Hepatocyte (in vitro differentiated cells): ENCODE results near the gene DNAH11. TPM values are rescaled to one million over a fixed set of nuclear protein-coding genes. Genes with fewer than 3 reads are reported as not detected.
A peak's percentile ranks its signal among the peaks of the same experiment; 100 is the strongest.

Experiments
- DNase-seq: peaks from one replicate; pipeline ENCODE4 v3.0.0-alpha.2; 2016; ENCODE audit warnings: low spot score
- H2AFZ ChIP-seq: fragments of 200-600 bp; sonication (generic); 2 replicates; pipeline ENCODE4 v1.6.0; 2016; ENCODE audit warnings: antibody characterized with exemption, mild to moderate bottlenecking
- H3K27ac ChIP-seq: fragments of 200-600 bp; sonication (generic); 2 replicates; pipeline ENCODE4 v1.5.1; 2016; ENCODE audit warnings: mild to moderate bottlenecking
- H3K27me3 ChIP-seq: fragments of 200-600 bp; sonication (generic); 2 replicates; pipeline ENCODE4 v1.6.1; 2016
- H3K36me3 ChIP-seq: fragments of 200-600 bp; sonication (generic); replicated peaks from 2 replicates; pipeline ENCODE4 v1.5.1; 2016; ENCODE audit warnings: low read depth; ENCODE audit not compliant: insufficient read depth
- H3K4me1 ChIP-seq: fragments of 200-600 bp; sonication (generic); 2 replicates; pipeline ENCODE4 v1.5.1; 2016; ENCODE audit warnings: mild to moderate bottlenecking, moderate library complexity; ENCODE audit not compliant: insufficient read depth
- H3K4me2 ChIP-seq: fragments of 200-600 bp; sonication (generic); 2 replicates; pipeline ENCODE4 v1.6.0; 2016
- H3K4me3 ChIP-seq: fragments of 200-600 bp; sonication (generic); 2 replicates; pipeline ENCODE4 v1.5.1; 2016; ENCODE audit warnings: mild to moderate bottlenecking
- H3K79me2 ChIP-seq: fragments of 200-600 bp; sonication (generic); 2 replicates; pipeline ENCODE4 v1.6.0; 2017; ENCODE audit warnings: mild to moderate bottlenecking
- H3K9me2 ChIP-seq: fragments of 200-600 bp; sonication (generic); replicated peaks from 2 replicates; pipeline ENCODE4 v1.6.0; 2017; ENCODE audit warnings: mild to moderate bottlenecking; ENCODE audit not compliant: insufficient read depth
- H3K9me3 ChIP-seq: fragments of 200-600 bp; sonication (generic); 2 replicates; pipeline ENCODE4 v1.5.1; 2016; ENCODE audit warnings: low read depth, mild to moderate bottlenecking
- H4K20me1 ChIP-seq: fragments of 200-600 bp; sonication (generic); 2 replicates; pipeline ENCODE4 v1.6.0; 2016; ENCODE audit warnings: mild to moderate bottlenecking; ENCODE audit not compliant: insufficient read depth, poor library complexity, severe bottlenecking
- CTCF ChIP-seq: fragments of 200-600 bp; sonication (generic); IDR thresholded peaks from 2 replicates; pipeline ENCODE4 v1.5.1; 2016; ENCODE audit warnings: antibody characterized with exemption, mild to moderate bottlenecking; ENCODE audit not compliant: poor library complexity
- EZH2 ChIP-seq: fragments of 200-600 bp; sonication (generic); IDR thresholded peaks from 2 replicates; pipeline ENCODE4 v1.6.1; 2016; ENCODE audit warnings: antibody characterized with exemption, mild to moderate bottlenecking, borderline replicate concordance
- EZH2phosphoT487 ChIP-seq: fragments of 200-600 bp; sonication (generic); IDR thresholded peaks from one replicate; pipeline ENCODE4 v1.6.1; 2018; ENCODE audit warnings: antibody characterized with exemption, mild to moderate bottlenecking, low read depth, moderate library complexity; ENCODE audit not compliant: unreplicated experiment, severe bottlenecking
- WGBS: methylation state at CpG from one replicate; pipeline ENCODE4 v1.1.6; 2016; ENCODE audit warnings: low lambda C conversion rate; ENCODE audit errors: missing lambda C conversion rate; 5-methylcytosine and 5-hydroxymethylcytosine counted together
- polyA plus RNA-seq: library from polyadenylated mRNA; unstranded; fragments of >200 nt; fragmentation: Nextera tagmentation; extraction: Ambion mirVana; gene quantifications from 2 replicates; pipeline ENCODE4 v1.2.1, GENCODE V29; 2016
- total RNA-seq: library from RNA; depleted of rRNA; stranded (reverse); fragments of >200 nt; gene quantifications from 2 replicates; pipeline ENCODE4 v1.2.3, GENCODE V29; 2014

DNAH11 gene
- total and polyA plus RNA-seq, 2 experiments from 2014 or later = 0.43 to 1.3 TPM

- Histone ChIP-seq H3K79me2 (no peaks in the 10 kb centered on the region), H4K20me1 (no peaks in the 10 kb centered on the region), H3K27me3 (no peaks in the 10 kb centered on the region), H3K9me3 (no peaks in the 10 kb centered on the region), H2AFZ (no peak overlapping the region), H3K27ac (peak overlapping the region; percentile 45), H3K4me2 (peak overlapping the region; percentile 63), H3K9me2 (no peaks in the 10 kb centered on the region), H3K36me3 (no peaks in the 10 kb centered on the region), H3K4me3 (no peak overlapping the region), H3K4me1 (peaks cover 5% of the 10 kb centered on the region)
- TF ChIP-seq EZH2phosphoT487 = no peak
- no peak for TF ChIP-seq EZH2
- no peak for TF ChIP-seq CTCF
- WGBS = 56% methylated on average over 11 of the region's 11 CpGs
- no peak for DNase-seq
Measured at GRCh38 chr7:21757537-21758282, 214.9 kb downstream of the DNAH11 start.

- Histone ChIP-seq H3K36me3 (no peaks in the 10 kb centered on the region), H3K4me3 (no peak overlapping the region), H3K27me3 (no peaks in the 10 kb centered on the region), H2AFZ (no peak overlapping the region), H3K4me1 (peaks cover 5% of the 10 kb centered on the region), H3K9me3 (no peaks in the 10 kb centered on the region), H3K4me2 (peak overlapping the region; percentile 63), H4K20me1 (no peaks in the 10 kb centered on the region), H3K27ac (peak overlapping the region; percentile 45), H3K9me2 (no peaks in the 10 kb centered on the region), H3K79me2 (no peaks in the 10 kb centered on the region)
- TF ChIP-seq EZH2phosphoT487 (no peak), CTCF (no peak), EZH2 (no peak)
- 55% methylated on average over 3 of the region's 3 CpGs for WGBS
- DNase-seq = peak; percentile 28
Measured at GRCh38 chr7:21758286-21758685, 215.4 kb downstream of the DNAH11 start.

GRCh38 chr7:21762469-21762868, 219.6 kb downstream of the DNAH11 start:
- Histone ChIP-seq H2AFZ (no peak overlapping the region), H4K20me1 (no peaks in the 10 kb centered on the region), H3K27ac (no peak overlapping the region), H3K79me2 (no peaks in the 10 kb centered on the region), H3K4me3 (no peak overlapping the region), H3K4me1 (peaks cover 5% of the 10 kb centered on the region), H3K9me3 (no peaks in the 10 kb centered on the region), H3K9me2 (no peaks in the 10 kb centered on the region), H3K4me2 (no peak overlapping the region), H3K36me3 (no peaks in the 10 kb centered on the region), H3K27me3 (no peaks in the 10 kb centered on the region)
- TF ChIP-seq CTCF = no peak
- no peak for TF ChIP-seq EZH2
- TF ChIP-seq EZH2phosphoT487 = no peak
- DNase-seq = no peak
- WGBS = 72% methylated on average over 1 of the region's 1 CpG
